HG03103 (cell line): ENCODE results near the gene PHRF1.
A peak's percentile ranks its signal among the peaks of the same experiment; 100 is the strongest.

Source experiments
- ATAC-seq: cut with Tn5 transposase; IDR thresholded peaks from one replicate; pipeline ENCODE4 v1.9.1; 2021; ENCODE audit warnings: low read depth; ENCODE audit not compliant: unreplicated experiment

PHRF1 gene

DNA sequence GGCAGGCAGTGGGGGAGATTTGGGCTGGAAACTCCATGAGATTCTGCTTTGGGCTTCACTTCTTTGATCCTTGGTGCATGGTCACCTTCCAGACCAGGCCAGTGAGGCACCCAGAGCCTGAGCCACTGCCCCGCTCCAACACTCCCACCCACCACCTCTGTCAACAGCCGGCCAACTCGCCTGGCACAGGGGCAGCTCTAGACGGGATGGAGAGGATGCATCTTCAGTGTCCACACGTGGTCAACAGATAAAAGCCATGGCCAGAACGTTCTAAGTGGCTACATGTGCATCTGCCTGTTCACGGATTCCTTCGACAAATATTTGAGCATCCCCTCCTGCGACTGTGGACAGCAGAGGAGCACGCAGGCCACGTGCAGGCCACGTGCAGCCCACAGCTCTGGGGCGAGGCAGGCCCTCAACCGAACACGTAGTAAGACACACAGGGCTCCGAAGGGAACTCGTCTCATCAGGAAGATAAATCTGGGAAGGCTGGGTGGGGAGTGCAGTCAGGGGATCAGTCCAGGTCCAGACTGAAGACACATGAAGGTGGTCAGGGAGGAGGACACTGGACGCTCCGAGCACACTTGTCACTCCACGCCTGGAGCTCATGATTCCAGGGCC is 37.7 kb upstream of the PHRF1 start:
- no peak for ATAC-seq

DNA sequence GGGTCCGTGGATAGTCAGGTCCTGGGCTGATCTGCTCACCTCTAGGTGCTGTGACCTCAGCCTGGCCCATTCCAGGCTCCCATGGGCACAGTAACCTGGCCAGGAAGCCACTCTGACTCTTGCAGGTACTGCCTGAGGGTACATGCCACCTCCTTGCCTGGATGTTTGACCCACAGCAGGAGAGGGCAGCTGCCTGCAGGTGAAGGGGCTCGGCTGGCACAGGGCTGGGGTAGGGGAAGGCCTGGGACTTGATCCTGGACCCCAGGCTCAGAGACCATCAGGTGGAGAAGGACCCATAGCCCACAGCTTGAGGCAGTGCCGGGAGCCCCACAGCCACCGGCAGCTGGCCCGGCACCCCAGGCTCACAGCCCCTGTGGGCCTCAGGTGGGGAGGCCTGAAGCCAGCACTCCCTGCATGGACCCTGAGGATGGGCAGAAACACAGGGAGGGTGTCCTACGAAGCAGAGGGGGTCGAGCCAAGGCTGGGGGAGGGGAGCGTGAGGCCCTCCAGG is 36.2 kb upstream of the PHRF1 start:
- no peak for ATAC-seq

DNA sequence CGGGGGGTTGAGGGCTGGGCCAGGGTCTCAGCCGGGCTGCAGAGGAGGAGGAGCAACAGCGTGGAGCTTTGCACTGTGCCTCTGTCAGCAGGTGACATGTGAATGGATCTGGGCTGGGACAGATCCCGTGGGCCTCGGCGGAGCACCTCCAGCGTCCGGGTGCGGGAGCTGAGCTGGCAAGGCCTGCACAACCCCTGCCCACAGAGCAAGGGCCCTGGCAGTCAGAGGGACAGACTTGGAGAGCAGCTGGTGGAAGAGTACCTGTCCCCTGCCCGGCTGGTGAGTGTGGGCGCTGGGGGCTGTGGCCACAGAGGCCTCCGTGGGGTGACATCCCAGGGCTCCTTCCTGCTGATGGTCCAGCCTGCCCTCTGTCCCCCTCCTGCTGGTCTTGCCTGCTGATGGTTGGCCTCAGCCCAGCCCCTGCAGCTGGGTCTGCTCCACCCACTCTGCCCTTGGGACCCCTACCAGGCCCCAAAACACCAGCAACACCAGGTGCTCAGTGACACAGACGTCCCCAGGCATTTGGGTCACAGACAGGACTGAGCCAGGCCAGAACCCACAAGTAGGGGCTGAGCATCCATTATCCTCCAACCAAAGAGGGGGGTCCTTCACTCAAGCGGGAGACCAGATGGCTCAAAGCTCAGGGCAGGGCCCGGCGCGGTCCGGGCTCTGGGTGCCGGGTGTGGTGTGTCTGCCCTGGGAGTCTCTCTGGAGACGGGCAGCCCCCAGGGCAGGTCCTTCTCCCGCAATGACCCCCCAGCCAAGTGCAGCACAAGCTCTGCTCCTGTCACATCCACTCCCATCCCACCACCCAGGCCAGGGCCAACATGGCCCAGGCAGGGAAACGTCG is 35.5 kb upstream of the PHRF1 start:
- ATAC-seq, result no peak

DNA sequence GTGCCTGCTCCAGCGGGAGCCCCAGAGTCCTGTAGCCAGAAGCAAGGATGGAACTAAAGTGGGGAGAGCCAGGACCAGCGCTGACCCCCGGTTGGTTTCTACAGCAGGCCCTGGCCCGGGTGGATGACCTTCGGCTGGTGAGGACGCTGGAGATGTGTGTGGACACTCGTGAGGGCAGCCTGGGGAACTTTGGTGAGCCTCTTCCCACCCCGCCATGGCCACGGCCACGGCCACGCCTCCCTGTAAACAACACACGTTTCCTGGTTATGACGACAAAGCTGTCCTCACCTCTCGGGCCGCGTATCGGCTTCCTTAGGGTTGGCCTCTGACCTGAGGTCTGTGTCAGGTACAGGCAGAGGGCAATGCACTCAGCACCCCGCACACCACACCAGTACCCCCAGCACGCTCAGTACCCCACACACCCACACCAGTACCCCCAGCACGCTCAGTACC is 34.8 kb upstream of the PHRF1 start:
- ATAC-seq, result no peak

DNA sequence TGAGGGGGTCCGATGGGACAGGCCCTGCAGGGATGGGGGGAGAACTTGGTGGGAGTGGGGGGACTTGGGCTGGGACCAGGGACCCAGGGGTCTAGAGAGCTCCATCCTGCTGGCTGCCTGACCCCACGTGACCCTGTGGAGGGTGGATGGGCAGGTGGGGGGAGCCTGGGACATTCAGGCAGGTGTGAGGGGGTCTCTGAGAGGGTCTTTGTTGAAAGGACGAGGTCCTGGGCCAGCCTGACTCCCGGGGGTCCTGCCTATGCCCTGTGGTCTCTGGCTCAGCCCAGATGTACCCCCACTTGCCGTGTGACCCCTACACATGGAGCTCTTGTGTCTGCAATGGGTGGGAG is 31.5 kb upstream of the PHRF1 start:
- no peak for ATAC-seq

DNA sequence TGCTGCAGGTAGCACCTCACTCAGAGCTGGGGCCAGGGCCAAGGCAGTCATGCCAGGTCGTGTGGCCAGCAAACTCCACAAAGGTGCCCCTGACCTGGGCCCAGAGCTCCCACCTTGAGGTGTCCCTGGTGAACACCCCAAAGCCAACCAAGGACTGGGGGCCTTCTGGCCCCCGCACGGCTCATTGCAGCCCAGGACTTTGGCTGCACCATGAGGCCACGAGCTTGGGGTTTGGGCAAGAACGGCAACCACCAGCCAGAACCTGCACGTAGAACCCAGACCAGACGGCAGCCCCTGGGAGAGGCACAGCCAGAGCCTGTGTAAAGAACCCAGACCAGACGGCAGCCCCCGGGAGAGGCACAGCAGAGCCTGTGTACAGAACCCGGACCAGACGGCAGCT is 31.1 kb upstream of the PHRF1 start:
- no peak for ATAC-seq

DNA sequence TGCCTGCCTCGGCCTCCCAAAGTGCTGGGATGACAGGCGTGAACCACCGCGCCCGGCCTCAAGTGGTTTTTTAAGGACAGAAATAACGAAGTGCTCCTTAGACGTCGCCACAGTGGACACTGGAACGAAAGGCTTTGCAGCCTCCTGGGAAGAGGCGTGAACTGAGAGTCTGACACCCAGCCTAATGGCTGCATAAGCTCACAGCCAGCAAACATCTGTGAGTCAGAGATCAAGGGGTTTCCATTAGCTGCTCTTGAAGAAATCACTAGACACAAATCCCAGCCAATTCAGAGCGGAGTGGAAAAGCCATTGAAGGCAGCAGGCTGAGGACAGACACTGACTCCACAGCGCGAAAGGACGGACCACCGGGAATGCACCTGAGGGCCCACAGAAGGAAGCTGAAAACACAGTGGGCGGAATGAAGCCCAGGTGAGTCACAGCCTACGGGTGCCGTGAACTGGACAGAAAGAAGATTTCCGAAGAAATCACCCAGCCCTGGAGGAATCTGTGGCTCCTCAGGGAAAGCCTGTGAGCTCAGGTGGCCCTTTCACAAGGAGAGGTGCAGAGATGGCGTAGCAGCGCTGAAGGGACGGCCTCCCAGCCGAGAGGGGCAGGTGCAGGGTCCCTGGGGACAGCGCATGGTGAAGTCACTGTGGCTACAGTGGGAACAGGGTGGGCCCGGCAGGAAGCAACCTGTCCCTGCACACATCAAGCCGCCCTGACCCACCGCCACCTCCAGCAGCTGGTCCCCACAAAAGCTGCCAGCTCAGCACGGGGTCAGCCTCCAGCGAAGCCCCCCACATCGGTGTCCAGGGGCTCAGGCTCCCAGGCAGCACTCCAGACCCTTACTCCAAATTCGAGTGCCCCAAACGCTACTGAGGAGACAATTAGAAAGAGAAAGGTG is 27.3 kb upstream of the PHRF1 start:
- no peak for ATAC-seq

DNA sequence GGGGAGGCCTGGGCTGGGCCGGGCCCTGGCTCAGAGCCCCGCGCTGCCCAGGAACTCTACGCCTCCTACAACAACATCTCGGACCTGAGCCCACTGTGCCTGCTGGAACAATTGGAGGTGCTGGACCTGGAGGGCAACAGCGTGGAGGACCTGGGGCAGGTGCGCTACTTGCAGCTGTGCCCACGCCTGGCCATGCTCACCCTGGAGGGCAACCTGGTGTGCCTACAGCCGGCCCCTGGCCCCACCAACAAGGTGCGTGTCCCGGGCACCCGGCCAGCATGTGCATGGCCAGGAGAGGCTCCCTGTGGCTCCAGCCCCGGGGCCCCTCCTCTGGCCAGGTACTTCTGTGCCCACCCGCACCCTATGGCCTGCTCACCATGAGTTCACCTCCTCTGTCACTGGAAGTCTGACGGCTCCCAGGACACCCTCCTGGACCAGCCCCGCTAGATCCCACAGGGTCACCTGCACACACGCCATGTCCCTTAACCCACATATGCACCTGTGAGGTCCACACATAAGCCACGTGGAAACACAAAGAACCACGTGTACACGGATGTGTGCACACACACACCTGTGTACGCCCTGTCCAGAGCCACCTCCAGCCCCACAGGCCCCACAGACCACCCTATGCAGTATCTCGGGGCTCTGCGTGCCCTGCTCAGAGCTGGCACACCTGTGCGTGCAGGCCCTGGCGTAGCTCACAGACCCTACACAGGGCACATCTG is 26.1 kb upstream of the PHRF1 start:
- no peak for ATAC-seq

DNA sequence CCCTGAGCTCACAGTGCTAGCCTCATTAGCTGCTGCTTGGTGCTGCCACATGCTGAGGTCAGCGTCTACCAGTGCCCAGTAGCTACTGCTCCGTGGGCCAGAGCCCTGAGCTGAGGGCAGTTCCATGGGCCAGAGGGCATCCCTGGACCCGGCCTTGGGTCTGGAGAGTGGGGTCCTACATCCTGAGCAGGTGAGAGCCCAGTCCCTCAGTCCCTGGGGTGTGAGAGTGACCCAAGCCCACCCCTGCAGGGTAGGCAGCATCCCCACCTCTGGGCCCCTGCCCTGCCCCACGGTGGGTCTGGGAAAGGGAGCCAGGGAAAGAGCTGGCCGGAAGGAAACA is 25.6 kb upstream of the PHRF1 start:
- no peak for ATAC-seq

DNA sequence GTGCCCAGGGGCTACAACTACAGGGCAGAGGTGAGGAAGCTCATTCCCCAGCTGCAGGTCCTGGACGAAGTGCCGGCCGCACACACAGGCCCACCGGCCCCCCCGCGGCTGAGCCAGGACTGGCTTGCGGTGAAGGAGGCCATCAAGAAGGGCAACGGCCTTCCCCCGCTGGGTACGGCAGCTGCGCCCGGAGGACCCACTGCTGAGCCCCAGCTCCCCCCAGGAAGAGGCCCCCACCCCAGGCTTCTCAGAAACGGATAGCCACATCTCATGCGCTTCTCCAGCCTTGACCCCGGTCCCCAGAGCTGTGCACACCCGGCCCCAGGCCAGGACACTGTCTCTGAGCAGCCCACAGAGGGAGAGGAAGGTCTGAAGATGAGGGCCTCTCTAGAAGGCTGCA is 25.1 kb upstream of the PHRF1 start:
- ATAC-seq, result no peak

DNA sequence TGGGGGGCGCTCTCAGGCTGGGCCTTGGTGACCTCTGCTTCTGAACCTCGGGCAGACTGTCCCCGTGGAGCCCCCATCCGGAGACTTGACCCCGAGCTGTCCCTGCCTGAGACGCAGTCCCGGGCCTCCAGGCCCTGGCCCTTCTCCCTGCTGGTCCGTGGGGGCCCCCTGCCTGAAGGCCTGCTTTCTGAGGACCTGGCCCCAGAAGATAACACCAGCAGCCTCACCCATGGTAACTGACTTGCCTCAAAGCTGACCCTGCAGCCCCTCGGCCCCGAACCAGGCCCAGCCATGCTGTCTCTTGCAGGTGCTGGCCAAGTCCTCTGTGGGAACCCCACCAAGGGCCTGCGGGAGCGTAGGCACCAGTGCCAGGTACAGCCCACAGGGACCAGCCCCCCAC is 24.7 kb upstream of the PHRF1 start:
- ATAC-seq, result no peak

DNA sequence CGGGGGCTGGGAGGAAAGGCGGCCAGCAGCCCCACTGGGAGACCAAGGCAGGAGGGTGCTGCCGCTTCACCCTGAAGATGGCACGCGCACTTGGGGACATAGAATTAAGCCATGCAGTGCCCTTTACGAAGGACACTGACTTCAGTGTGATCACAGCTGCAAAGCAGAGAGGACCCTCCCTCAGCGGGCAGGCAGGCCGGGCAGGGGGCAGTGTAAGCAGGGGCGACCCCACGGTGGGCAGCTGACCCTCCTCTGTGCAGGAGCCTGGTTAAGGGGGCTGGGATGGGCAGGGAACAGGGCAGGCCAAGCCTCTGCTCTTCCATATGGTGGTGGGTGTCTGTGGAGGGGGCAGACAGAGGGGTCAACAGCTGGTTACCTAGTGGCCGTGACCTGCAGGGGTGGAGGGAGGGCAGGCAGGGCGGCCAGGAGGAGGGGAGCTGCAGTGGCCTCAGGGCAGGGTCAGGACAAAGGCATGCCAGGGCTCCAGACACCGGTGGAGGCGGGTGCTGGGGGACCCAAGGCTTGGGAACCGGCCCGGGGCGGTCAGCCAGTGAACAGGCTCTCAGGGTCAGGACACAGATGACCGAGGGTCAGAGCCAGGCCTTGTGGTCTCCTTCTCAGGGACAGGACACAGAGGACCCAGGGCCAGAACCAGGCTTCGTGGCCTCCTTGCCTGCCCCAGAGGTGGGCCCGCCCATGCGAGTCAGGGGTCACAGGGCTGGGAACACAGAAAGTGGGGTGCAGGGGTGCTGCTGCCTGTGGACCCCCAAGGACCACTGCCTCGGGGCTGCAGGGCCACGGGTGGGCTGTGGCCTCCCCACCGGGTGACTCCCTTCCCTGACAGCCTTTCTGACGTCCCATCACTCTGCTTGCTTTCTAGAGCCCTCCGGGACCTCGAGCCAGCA is 22.9 kb upstream of the PHRF1 start:
- ATAC-seq, result no peak

DNA sequence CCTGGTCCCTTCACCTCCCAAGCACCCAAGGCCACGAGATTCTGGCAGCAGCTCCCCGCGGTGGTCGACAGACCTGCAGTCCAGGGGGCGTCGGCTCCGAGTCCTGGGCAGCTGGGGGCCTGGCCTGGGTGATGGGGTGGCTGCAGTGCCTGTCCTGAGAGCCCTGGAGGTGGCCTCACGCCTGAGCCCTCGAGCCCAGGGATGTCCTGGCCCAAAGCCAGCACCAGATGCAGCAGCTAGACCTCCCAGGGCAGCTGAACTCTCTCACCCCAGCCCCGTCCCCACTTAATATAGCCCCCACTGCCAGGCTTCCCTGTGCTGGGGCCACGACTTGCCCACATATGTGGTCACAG is 22.3 kb upstream of the PHRF1 start:
- no peak for ATAC-seq

DNA sequence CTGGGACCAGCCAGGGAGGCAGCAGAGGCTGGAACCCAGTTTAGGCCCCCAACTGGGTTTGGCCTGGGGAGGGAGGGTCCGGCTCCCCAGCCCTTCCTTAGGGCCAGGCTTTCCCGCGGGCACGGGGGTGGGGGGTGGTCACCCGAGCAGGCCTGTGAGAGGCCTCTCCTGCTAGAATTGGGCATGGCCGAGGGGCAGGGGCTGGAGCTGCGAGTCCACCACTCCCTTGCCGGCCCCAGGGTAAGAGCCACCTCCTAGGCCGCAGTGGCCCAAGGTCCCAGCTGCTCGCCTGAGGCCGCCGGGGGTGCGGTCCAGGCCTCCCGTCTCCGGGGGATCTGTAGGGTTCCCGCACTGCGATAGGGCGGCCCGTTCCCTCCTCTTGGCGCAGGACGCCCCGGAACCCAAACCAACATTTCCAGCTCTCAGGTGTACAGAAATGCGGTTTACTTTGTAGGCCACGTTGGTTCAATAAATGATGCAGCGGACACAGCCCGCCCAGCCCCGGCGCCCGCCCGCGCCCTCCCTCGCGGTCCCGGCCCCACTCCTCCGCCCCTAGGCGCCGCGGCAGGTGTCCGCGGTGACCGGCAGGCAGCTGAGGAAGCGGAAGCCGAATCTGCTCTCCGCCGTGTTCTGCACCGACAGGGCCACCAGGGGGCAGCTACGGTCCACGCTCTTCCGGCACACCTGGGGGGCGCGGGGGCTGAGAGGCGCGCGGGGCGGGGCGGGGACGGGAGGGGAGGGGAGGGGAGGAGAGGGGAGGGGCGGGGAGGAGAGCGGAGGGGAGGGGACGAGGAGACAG is 21.6 kb upstream of the PHRF1 start:
- peak; percentile 53 for ATAC-seq

DNA sequence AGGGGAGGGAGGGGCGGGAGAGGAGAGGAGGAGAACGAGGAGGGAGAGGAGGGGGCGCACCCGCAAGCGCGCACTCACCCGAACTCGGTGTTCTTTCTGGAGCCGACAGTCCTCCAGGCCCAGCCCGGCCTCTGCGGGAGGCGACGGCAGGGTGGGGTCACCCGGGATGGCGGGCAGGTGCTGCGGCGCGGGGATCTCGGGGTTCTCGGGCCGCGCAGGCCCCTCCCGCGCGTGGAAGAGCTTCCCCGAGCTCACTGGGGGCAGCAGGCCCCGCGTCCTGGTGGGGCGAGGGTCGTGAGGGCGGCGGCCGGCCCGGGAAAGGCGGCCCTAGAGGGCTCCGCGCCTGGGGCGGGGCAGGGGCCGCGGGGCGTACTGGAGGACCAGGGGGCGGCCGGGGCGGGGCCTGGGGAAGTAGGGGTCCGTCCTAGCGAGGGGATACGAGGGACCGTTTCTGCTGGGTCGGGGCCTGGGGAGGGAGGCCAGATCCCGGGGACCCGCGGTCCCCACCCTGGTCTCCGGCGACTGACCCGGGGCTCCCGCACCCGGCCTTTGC is 21.0 kb upstream of the PHRF1 start:
- no peak for ATAC-seq

DNA sequence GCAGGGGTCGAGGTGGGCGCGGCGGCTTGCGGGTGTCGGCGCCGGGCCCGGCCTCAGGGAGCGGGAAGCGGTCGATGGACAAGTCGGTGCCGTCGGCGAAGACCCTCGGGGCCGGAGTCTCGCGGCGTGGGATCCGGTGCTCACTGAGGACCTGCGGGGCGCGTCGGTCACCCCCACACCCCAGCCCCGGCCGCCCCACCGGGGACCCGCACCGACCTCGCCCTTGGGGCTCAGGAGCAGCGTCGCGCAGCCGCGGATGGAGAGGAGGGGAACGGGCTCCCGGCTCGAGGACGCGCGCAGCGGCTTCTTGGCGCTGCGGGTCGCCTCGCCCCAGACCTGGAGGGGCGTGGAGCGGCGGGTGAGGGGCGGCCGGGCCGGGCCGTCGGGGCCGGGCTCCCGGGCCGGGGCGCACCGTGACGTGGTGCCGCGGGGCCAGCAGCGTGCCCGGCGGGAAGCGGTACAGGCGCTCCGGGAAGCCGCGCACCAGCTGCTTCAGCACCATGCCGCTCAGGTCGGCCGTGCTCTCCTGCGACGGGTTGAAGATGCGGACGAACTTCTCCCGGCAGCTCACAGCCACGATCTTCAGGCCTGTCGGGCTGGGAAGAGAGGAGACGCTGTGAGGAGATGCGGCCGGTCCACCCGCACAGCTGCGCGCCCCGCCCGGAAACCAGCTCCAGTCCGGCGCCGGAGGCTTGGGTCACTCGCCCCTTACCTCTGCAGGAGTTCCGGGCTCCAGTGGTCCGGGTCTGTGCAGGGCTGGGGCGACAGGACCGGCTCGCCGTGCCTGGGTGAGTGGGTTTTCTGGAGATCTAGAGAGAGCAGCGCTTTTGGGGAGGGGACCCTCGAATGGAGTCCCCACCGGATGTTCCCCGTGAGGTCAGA is 20.2 kb upstream of the PHRF1 start:
- no peak for ATAC-seq

DNA sequence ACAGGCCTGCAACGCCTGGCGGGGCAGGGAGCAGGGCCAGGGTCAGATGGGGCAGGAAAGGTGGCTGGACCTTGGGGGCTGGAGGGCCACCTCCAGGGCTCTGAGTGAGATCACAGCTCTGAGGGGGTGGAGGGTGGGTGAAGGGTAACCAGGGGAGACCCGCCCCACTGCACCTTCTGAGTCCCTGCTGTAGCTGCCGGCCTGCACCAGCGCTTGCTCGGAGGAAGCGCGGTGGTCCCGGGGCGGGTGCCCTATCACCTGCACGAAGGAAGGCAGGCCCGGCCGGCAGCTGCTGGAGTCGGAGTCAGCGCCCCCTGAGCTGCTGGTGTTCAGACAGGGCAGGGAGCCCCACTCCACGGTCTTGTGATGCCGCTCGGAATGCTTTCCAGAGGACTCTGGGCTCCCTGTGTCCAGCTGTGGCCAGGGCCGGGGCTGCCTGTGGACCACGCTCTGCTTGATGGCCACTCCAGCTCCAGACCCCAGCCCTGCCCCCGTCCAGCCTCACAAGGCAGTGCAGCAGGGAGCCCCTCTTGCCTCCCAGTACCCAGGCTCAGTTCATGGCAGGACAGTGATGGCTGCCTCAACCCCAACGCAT is 19.5 kb upstream of the PHRF1 start:
- no peak for ATAC-seq
